HG02981 (cell line): ENCODE measurements around the gene FRS2.

ENCODE experiments used
- ATAC-seq: cut with Tn5 transposase; IDR thresholded peaks from one replicate; pipeline ENCODE4 v1.9.1; 2021; ENCODE audit warnings: mild to moderate bottlenecking, moderate library complexity; ENCODE audit not compliant: unreplicated experiment

The FRS2 gene

DNA sequence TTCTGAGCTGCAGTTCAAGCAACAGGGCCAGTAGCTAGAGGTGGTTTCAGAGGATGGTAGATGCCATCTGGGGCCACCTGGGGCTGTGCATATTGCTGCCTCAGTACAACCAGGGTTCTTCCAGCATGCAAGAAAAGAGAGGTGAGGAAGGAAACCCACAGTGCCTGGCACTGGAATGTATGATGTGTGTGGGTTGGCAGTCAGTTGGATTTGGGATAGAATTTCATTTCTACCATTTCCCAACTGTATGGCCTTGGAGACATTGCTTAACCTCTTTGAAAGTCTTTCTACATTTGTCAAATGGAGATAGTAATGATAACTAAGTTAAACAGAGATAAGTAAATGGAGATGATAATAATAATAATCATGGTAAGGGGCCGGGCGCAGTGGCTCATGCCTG, 150.7 kb downstream of the FRS2 start:
- no peak for ATAC-seq

DNA sequence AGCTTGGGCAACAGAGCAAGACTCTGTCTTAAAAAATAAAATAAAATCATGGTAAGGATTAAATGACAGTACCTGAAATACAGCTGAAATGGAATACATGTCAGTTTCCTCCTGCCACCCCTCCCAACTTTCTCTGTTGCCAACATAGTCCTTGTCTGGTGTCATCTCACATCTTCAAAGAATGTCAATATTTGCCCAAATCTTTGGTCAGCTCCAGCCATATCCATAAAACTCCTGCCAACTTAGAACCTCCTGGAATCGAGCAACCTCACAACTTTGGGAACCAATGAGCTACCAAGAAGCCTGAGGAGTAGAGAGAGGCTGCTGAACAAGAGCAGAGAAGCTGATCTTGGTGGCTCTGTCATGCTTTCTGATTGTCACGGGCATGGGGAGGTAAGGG, 151.4 kb downstream of the FRS2 start:
- ATAC-seq: no peak

DNA sequence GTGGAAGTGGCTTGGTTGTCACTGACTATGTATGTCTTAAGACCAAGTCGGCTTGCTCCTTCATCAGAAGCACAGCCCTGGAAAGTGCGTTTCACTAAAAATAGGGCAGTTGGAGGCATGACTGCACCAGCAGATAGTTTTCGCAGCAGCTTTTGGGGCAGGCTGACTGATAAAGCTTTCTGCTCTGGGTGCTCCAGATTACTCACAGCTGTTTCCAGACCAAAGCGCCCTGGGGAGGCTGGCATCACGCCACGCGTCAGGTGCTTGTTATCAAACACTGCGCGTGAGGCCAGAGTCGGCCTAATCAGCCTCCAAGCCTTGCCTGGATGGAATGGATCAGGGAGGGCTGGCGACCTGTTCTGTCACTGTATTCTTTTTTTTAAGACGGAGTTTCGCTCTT, 153.8 kb downstream of the FRS2 start:
- ATAC-seq: no peak

DNA sequence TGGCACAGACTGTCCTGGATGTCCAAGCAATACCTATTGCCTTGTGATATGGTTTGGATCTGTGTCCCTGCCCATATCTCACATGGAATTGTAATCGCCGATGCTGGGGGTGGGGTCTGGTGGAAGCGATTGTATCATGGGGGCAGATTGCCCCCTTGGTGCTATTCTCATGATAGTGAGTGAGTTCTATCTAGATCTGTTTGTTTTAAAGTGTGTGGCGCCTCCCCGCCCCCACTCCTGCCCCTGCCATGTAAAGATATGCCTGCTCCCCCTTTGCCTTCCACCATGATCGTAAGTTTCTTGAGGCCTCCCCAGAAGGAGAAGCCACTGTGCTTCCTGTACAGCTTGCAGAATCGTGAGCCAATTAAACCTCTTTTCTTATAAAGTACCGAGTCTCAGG, 157.3 kb downstream of the FRS2 start:
- ATAC-seq: no peak
